ENCODE measurements around the gene NEO1. TPM values are rescaled to one million over a fixed set of nuclear protein-coding genes. Genes with fewer than 3 reads are reported as not detected.
"Not testable (repeated sequence)": the region's sequence is repeated elsewhere in the genome, so short reads cannot be mapped to it uniquely, and the experiment has no call there.

The NEO1 gene
- total RNA-seq, 1 donor from 2014 or later = 44.6 TPM

DNA sequence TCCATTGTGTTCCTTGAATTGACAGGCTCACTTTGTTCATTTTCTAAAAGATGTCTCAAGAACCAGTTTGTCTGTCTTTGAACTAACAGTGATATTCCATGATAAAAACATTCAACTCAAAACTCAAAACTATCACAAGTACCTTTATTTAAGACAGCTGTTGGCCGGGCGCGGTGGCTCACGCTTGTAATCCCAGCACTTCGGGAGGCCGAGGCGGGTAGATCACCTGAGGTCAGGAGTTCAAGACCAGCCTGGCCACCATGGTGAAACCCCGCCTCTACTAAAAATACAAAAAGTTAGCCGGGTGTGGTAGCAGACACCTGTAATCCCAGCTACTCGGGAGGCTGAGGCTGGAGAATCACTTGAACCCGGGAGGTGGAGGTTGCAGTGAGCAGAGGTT lies 248.0 kb downstream of the NEO1 start:
- not testable (repeated sequence) for DNase-seq (ENCODE audit: low read depth in 2 of 2)

DNA sequence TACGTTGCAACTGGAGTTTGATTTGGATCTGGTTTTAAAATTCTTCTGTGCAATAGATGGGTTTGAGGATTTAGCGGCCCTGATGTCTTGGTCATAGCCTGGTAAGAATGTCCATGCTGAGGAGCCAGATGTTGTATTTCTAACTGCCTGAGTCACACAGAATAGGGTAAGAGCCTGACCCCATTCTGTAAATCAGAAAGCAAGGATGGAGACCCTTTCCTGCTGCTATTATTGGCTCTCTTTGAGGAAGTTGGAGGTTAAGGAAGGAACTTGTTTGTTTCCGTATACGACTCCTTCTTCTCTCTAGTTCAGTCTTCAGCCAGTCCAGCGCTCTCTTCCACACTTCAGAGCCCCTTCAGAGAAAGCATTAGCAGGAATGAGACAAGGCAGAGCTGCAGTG lies 251.4 kb downstream of the NEO1 start:
- no peak for DNase-seq (ENCODE audit: low read depth in 2 of 2)

DNA sequence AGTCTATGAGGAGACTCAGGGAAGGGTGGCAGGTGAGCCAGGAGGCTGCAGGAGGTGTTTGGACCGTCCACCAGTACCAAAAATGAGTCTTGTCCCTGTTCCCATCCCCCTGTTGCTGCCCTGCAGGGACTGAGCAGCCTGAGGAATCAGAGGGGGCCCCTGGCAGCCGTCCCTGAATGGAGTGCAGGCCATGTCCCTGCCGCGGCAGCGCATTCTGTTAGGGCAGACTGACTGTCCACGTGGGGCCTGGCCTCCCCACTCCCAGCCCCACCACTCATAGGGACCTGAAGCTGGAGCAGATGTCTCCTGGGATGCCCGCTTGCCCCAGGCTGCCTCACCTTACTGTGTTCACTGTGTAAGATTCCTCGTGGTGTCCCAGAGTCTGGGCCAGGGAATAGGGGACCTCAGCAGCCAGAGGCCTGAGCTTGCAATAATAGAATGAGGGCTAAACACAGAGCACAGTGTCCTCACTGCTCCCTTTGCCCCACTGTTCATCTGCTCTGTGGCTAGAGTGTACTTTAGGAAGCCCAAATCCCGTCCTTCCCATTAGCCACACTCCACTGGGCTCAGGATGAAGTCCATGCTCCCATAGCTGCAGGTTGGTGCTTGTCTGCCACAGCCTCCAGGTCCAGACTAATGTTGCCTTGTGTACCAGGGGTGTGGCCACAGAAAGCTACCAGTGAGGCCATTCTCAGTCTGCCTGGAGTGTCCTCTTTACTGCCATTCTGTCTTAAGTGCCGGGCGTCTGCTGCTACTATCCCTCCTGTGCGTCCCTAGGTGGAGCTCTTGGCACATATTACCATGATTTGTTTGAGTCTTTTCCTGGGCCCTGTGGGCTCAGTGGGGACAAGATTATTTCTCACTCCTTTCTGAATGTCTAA lies 253.3 kb downstream of the NEO1 start:
- DNase-seq (ENCODE audit: low read depth in 2 of 2) = peak; percentile 37 to 67

DNA sequence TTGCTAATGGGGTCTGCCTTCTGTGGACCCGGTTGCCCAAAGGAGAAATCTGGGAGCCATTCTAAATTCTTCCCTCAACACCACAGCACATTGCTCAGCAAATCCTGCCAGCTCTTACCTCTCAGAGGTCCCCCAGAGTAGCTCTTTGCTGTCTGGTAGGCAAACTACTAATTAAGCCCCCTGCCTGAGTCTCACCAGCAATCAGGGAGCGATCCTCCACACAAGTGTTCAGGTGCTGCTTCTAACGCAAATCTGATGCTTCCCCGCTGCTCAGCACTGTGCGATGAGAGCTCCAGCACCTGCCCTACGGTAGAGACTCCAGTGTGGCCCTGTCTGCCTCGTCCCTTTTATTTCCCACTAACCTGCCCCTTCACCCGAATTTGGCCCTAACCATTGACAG lies 256.0 kb downstream of the NEO1 start:
- no peak for DNase-seq (ENCODE audit: low read depth in 2 of 2)

- no peak for DNase-seq (ENCODE audit: low read depth in 2 of 2)
Measured at GRCh38 chr15:73313861-73314260, 261.6 kb downstream of the NEO1 start.

- DNase-seq (ENCODE audit: low read depth in 2 of 2) = no peak
Measured at GRCh38 chr15:73317651-73318462, 265.6 kb downstream of the NEO1 start.

DNA sequence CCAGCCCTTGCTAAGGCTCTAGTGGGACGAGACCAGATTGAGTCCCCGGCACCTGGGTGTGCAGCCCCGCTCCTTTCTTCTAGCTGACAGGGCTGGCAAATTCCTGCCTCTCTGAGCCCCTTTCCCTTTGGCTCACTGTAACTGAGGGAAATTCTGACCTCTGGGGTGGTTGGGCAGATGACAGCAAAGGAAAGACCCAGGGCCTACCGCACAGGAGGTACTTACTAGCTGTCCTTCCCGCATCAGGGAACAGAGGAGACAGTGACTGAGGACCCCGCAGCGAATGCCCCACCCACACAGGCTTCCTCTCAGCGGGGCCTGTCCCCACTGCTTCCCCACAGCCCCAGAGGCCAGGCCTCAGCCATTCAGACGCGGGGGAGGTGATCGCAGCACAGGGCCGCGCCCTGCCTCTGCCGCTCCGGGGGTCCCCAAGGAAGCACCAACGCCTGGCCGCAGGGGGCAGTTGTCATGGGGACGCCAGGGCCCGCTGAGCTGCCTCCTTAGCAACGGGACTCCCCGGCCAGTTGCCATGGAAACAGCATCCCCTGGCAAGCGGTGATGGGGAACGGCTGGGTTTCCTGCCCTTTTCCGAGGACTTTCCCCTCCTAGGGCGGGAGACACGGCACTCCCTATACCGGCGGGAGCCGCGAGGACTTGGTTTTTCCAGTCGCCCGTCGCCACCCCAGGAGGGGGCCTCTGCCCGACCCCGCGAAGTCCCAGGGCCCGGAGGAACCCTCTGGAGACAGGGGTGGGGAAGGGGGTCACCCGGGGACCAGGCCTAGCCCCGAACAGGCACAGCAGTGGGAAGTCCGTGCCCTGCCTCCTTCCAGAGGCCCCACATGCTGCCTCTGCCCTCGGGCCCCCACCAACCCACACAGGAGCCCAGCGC lies 266.4 kb downstream of the NEO1 start:
- no peak for DNase-seq (ENCODE audit: low read depth in 2 of 2)

- no peak for DNase-seq (ENCODE audit: low read depth in 2 of 2)
Measured at GRCh38 chr15:73319460-73320245, 267.4 kb downstream of the NEO1 start.

GRCh38 chr15:73320619-73321180 lies 268.4 kb downstream of the NEO1 start:
- no peak for DNase-seq (ENCODE audit: low read depth in 2 of 2)

DNA sequence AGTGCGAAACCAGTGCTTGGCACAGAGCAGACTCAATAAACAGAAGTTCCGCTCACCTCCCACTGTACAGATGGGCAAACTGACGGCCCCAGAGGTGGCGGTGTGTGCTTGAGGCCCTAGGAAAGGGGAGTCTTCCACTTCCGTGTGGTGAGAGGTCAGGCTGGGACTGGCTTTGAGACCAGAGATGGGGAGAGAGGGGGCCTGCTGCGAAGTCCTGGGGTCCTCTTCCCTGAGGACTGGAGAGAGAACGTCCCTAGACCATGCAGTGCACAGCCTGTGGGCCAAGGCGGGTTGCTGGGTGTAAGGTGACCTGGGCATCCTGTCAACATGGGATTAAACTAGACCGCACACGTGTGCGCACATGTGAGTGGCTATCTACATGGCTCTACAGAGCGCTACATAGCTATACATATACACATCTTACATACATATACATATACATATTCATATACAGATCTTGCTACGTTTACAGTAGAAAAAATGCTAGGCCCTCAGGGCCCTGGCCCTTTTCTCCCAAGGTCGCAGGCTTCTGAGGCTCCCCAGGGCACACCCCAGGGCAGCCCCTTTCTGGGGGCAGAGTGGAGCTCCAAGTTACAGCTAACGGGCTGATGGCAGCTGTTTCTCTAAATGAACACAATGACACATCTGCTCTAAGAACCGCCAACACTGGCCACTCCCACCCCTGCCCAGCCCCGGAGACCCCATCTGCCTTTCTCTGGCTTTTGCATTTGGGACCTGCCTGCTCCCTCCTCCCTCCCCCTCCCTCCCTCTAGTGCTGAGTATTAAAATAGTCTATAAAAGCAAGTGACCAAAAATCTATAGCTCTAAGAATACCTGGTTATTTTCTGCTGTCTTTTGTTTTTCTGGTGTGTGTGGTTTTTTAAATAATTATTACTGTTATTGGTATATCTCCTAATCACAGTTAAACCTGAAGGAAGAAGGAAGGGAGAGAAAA lies 269.5 kb downstream of the NEO1 start:
- DNase-seq (ENCODE audit: low read depth in 2 of 2) = no peak

- DNase-seq (ENCODE audit: low read depth in 2 of 2) = no peak
Measured at GRCh38 chr15:73322665-73323373, 270.6 kb downstream of the NEO1 start.

DNA sequence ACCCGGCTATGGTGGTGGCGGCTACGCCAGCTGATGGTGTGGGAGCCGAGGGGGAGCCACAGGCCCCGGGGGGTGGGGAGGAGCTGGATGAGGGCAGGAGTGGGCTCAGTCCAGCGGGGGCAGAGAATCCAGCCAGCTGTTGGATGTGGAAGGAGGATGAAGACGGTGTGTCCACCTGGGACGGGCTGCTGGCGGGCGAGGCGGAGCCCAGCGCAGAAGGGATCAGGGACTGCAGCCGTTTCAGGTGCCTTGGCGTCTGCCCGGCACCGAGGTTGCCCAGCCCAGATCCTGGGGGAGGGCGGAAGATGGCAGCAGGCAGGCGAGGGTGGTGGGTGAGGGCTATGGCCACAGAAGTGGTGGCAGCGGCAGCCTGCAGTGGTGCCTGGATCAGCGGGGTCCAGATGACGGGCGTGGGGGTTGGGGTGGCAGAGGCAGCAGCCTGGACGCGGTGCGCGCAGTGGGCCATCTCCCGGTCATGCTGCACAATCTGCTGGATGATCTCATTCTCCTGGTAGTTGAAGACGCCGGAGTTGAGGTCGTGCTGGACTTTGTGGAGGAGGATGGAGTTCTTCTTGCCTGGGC lies 271.2 kb downstream of the NEO1 start:
- no peak for DNase-seq (ENCODE audit: low read depth in 2 of 2)

DNA sequence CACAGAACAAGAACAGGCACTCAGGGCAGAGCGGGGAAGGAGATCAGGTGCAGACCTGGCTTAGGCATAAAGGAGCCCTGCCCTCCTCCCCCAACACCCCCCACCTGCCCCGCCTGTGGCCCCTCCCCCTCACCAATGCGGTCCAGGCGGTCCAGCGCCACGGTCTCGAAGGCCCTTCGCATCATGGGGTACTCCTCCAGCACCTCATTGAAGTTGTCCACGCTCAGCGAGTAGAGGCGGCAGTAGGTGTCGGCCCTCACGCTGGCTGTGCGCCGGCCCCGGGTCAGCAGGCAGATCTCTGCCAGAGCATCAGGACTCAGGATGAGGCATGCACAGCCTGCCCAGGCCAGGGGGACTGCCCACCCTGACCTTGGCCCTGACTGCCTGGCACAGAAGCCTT lies 271.7 kb downstream of the NEO1 start:
- DNase-seq (ENCODE audit: low read depth in 2 of 2) = no peak

GRCh38 chr15:73324496-73325170 lies 272.4 kb downstream of the NEO1 start:
- DNase-seq (ENCODE audit: low read depth in 2 of 2) = no peak

GRCh38 chr15:73325191-73325861 lies 273.1 kb downstream of the NEO1 start:
- no peak for DNase-seq (ENCODE audit: low read depth in 2 of 2)

DNA sequence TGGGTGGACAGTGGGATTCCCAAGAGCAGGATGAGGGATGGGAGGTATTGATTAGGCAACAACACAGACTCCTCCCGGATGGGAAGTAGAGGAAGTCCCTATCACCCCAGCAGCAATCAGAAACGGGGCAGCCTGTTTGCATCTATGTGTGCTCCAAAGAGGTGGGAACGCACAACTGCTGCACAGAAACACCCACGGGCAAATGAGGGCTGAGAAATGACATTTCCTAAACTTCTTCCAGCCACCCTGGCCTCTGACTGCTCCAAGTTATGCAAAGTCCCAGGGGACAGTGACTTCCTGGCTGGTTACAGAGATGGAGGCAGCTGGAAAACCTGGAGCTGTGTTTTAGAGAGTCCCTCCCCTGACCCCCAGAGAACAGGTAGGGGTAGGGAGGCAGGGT lies 273.9 kb downstream of the NEO1 start:
- DNase-seq (ENCODE audit: low read depth in 2 of 2) = no peak

- DNase-seq (ENCODE audit: low read depth in 2 of 2) = no peak
Measured at GRCh38 chr15:73328149-73328820, 276.0 kb downstream of the NEO1 start.
